ENCODE measurements around the gene TLCD3B. TPM values are rescaled to one million over a fixed set of nuclear protein-coding genes. Genes with fewer than 3 reads are reported as not detected.

Gene TLCD3B
- polyA plus RNA-seq, 10 donors, result 0.44 to 1.9 (median 0.95) TPM

DNA sequence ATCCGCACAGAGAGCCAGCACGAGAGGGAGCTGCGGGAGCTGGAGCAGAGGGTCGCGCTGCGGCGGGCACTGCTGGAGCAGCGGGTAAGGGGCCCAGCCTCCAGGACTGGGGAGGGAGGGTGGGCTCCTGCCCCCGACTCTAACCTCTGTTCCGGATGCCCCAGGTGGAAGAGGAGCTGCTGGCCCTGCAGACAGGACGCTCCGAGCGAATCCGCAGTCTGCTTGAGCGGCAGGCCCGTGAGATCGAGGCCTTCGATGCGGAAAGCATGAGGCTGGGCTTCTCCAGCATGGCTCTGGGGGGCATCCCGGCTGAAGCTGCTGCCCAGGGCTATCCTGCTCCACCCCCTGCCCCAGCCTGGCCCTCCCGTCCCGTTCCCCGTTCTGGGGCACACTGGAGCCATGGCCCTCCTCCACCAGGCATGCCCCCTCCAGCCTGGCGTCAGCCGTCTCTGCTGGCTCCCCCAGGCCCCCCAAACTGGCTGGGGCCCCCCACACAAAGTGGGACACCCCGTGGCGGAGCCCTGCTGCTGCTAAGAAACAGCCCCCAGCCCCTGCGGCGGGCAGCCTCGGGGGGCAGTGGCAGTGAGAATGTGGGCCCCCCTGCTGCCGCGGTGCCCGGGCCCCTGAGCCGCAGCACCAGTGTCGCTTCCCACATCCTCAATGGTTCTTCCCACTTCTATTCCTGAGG, 40.0 kb downstream of the TLCD3B start:
- DNase-seq, result no peak

DNA sequence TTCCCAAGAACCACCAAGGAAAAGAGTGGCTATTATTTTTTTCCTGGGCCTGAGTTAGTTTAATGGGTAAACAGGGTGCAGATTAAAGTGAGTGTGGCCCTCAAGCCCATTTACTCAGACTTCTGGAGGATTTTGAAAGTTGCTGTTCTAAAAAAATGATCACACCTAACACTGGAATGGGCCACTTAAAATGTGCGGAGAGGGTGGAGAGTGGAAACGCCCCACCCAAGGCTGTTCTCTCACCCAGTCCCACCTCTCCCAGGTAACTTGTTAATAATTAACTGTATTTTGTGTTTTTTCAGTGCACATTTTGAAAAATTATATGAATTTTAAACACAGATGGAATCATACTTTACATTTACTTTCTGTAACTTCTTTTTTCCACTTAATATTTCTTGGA, 41.0 kb downstream of the TLCD3B start:
- DNase-seq, result no peak

DNA sequence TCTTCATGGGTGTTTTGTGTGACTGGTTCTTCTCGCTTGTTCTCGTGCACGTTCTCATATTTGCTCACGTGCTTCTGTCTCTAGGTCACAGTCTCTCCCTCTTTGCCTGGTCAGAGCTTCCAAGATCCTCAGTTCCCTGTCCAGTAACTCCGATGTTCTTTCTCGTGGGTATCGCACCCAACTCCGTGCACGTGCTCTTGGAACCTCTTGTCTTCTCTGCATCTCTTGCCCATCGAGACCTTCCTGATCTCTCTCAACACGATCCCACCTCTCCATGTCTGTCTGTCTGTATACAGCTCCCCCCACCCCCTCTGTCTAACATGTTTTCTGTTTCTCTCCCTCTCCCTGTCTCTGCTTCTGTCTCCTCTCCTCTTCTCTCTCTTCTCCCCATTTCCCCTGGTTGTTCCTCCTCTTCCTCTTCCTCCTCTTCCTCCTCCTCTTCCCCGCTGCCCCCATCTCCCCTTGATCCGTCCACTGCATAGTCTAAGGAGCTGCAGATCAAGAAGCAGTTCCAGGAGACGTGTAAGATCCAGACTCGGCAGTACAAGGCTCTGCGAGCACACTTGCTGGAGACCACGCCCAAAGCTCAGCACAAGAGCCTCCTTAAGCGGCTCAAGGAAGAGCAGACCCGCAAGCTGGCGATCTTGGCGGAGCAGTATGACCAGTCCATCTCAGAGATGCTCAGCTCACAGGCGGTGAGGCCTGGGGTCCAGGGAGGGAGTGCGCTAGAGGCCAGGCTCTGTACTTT, 41.8 kb downstream of the TLCD3B start:
- DNase-seq, result no peak

- DNase-seq, result no peak
These were observed 42.6 kb downstream of the TLCD3B start for GRCh38 chr16:29988346-29989075.

DNA sequence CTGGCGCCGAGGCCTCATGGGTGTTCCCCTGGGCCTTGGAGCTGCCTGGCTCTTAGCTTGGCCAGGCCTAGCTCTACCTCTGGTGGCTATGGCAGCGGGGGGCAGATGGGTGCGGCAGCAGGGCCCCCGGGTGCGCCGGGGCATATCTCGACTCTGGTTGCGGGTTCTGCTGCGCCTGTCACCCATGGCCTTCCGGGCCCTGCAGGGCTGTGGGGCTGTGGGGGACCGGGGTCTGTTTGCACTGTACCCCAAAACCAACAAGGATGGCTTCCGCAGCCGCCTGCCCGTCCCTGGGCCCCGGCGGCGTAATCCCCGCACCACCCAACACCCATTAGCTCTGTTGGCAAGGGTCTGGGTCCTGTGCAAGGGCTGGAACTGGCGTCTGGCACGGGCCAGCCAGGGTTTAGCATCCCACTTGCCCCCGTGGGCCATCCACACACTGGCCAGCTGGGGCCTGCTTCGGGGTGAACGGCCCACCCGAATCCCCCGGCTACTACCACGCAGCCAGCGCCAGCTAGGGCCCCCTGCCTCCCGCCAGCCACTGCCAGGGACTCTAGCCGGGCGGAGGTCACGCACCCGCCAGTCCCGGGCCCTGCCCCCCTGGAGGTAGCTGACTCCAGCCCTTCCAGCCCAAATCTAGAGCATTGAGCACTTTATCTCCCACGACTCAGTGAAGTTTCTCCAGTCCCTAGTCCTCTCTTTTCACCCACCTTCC, 43.5 kb downstream of the TLCD3B start:
- DNase-seq, result no peak

- DNase-seq, result no peak
These were observed 44.1 kb downstream of the TLCD3B start for GRCh38 chr16:29986931-29987330.

DNA sequence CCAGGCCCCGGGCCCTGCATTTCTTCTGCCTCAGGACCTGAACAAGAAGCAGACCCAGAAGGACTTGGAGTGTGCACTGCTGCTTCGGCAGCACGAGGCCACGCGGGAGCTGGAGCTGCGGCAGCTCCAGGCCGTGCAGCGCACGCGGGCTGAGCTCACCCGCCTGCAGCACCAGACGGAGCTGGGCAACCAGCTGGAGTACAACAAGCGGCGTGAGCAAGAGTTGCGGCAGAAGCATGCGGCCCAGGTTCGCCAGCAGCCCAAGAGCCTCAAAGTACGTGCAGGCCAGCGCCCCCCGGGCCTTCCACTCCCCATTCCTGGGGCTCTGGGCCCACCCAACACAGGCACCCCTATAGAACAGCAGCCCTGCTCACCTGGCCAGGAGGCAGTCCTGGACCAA, 44.8 kb downstream of the TLCD3B start:
- DNase-seq, result no peak

DNA sequence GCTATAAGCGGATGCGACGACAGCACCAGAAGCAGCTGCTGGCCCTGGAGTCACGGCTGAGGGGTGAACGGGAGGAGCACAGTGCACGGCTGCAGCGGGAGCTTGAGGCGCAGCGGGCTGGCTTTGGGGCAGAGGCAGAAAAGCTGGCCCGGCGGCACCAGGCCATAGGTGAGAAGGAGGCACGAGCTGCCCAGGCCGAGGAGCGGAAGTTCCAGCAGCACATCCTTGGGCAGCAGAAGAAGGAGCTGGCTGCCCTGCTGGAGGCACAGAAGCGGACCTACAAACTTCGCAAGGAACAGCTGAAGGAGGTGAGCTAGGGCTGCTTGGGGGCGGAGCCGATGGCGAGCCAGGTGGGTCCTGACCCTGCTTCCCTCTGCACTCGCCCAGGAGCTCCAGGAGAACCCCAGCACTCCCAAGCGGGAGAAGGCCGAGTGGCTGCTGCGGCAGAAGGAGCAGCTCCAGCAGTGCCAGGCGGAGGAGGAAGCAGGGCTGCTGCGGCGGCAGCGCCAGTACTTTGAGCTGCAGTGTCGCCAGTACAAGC, 45.7 kb downstream of the TLCD3B start:
- DNase-seq, result no peak

GRCh38 chr16:29984764-29985147, 46.3 kb downstream of the TLCD3B start:
- DNase-seq, result no peak

- DNase-seq, result no peak
These were observed 46.8 kb downstream of the TLCD3B start for GRCh38 chr16:29984137-29984763.

DNA sequence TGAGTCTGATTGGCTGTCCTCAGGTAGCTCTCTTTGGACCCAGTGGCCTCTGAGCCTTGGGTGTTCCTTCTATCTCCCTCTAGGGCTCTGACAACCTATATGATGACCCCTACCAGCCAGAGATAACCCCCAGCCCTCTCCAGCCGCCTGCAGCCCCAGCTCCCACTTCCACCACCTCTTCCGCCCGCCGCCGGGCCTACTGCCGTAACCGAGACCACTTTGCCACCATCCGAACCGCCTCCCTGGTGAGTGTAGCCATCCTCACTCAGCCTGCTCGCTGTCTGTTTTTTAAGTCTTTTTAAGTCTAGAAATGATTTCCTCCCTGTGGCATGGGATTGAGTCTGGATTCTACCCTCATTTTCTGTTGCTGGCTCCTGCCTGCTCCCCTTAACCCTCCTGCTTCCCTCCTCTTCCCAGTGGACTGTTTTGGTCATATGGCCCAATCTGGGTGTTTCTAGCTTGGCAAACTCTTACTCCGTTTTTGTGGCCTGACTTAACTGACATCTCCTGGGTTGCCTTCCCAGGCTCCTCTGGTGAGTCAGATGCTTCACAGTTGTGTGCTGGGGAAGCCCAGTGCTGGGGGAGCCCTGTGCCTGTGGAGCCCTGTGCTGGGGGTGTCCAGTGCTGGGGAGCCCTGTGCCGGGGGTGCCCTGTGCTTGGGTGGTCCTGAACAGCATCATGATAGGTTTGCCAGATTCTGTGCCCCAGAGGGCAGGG, 47.5 kb downstream of the TLCD3B start:
- DNase-seq, result no peak

DNA sequence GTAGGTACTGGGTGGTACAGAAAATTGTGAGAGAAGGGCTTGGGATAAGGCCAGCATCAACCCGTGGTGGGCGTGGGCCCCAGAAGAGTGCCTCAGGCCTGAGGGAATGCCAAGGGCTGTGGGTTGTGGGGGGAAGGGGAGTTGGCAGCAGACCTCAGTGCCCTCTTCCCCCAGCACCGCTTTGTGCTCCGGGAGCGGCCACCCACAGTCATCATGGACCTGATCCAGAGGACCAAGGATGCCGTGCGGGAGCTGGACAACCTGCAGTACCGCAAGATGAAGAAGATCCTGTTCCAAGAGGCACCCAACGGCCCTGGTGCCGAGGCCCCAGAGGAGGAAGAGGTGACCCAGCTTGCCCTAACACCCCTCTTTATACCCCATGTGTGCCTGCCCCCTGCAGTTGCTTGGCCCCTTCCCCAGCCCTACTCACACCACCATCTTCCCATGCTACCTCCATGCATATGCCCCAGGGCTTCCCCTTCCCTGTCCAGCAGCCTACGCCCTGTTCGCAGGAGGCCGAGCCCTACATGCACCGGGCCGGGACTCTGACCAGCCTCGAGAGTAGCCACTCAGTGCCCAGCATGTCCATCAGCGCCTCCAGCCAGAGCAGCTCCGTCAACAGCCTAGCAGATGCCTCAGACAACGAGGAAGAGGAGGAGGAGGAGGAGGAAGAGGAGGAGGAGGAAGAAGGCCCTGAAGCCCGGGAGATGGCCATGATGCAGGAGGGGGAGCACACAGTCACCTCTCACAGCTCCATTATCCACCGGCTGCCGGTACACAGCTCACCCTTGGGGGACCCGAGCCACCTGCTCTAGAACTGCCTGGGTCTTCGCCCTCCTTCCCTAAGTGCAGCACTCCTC, 48.3 kb downstream of the TLCD3B start:
- DNase-seq, result no peak

DNA sequence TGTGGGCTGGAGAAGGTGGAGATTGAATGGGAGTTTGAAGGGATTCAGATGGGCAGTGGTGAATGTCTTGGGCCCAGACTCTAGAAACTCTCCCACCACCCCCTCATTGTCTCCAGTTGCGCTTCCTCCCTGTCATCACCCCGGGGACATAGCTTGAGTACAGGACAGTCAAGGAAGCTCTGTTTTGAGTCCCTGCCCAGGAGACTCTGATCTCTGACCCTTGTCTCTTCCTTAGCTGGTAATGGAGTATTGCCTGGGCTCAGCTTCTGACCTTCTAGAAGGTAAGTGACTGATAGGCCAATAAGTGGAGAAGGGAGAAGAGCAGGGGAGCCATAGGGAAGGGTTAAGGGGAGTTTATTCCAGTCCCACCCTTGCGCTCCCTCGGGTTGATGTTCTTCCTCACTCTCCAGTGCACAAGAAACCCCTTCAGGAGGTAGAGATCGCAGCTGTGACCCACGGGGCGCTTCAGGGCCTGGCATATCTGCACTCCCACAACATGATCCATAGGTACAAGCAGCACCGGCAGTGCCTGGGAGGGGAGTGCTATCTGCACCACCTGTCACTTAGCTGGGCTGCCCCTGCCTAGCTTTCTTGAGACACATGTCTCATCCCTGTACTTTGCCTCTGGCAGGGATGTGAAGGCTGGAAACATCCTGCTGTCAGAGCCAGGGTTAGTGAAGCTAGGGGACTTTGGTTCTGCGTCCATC, 52.4 kb downstream of the TLCD3B start:
- no peak for DNase-seq

DNA sequence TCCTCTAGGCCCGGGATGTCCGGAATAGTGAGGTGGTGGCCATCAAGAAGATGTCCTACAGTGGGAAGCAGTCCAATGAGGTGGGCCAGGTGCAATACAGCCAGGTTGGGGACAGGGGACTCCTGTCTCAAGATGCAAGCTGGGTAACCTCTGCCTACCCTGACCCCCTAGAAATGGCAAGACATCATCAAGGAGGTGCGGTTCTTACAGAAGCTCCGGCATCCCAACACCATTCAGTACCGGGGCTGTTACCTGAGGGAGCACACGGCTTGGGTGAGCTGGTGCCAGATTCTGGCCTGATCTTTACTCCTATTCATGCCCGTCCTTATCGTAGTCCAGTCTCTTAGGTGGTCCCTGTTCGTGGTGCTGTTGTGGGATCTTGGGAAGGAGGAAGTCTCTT, 53.0 kb downstream of the TLCD3B start:
- DNase-seq, result no peak

DNA sequence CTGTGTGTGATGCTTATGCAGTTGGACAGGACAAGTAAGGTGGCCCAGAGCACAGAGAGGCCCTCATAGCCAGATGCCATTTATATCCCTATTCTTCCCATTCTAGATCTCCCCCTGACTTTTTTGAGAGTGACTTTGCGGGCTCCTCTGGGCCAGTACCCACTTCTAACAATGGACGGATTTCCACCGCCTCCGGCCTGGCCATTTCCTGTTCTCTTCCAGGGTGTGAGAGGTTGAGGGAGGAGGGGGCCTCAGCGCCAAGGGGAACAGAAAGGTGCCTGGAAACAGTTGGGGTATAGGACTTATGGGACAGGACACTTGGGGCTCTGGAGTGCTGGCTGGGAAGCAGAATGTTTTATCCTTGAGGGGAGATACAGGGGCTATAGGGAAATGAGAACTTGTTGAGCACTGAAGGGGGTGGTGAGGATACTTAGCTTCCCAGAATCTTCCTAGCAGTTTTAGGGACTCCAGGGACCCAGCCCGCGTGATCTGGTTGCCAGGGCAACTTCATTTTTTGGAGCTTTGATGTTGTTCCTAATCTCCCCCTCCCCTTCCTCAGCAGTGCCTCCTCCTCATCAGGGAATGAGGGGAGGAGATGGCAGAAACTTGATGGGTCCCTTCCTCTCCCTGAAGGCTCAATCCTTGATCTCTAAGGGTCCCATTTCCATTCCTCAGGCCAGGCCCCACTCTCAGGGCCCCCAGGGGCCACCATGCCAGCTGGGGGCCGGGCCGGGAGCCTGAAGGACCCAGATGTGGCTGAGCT, 53.8 kb downstream of the TLCD3B start:
- no peak for DNase-seq

GRCh38 chr16:29975811-29976511, 55.1 kb downstream of the TLCD3B start:
- DNase-seq, result no peak

DNA sequence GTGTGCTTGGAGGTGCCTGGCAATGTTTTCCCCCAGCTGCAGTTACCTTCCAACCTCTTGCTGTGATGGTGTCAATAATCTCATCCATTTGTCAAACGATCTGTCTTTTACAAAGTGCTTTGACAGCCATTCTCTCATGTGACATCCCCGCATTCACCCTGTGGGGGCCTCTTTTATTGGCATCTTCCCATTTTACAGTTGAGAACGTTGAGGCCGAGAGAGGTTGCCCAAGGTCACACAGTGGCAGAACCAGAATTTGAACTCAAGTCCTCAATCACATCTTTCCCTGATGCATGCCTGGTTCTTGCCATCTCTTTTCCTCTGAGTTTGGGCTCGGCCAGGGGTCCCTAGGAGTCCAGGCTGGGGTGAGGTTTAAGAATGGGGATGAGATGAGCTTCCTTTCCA, 55.9 kb downstream of the TLCD3B start:
- no peak for DNase-seq

Data from muscle of back (tissue), 11 donors.